ENCODE results near the gene WWOX. TPM values are rescaled to one million over a fixed set of nuclear protein-coding genes. Genes with fewer than 3 reads are reported as not detected.

The WWOX gene
- total RNA-seq, 1 donor from 2014 or later: 16.7 TPM

DNA sequence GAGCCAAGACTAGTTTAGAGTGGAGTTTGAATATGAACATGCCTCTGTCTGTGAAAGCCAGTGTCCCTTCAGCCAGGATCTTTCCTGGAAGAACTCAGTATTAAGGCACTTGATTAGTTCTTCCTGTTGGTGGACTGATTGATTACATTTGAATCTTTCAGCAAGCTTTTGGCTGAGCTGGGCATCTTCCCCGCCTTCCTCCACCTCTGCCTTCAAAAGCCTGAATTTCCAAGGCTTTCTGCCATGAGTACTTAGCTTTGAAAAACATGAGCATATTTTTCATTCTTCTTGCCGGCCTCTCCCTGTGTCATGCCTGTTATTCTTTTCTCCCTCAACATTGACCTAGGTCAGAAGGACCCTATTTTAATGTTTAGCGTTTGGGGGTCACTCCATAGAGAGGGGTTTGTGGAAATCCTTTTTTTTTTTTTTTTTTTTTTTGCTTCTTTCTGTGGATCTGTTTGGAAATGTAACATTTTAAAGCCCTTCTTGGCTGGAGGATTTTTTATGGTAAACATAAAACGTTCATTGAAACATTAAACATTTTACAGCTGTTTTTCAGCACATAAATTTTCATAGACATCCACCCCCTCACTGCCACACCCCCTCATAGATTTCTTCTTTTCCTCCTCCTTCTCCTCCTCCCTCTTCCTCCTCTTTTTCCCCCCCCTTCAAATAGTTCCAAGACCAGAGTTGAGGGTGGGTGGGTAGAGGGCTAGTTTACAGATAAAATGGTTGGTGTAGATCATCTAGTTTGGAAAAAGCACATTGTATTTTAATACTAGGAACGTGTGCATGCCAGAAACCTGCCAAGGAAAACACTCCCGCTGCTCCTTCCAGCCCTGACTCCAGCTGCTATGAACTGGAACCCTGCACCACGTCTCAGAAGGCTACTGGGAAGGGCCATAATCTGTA is 645.9 kb downstream of the WWOX start:
- Histone ChIP-seq H3K4me3 (ENCODE audit: low read length in 3 of 3) (no peak overlapping the region), H3K27ac (ENCODE audit: low read depth, low read length) (peak overlapping the region; percentile 42), H3K9me3 (ENCODE audit: control insufficient read depth in 3 of 3, low read length in 3 of 3) (no peaks in the 10 kb centered on the region), H3K4me1 (ENCODE audit: control insufficient read depth in 3 of 3, insufficient read depth in 3 of 3, low read length in 3 of 3) (peaks cover 20 to 31% (median 22%) of the 10 kb centered on the region in 3 donors), H3K36me3 (ENCODE audit: control insufficient read depth in 3 of 3, insufficient read depth in 3 of 3, low read length in 3 of 3) (no peaks in the 10 kb centered on the region), H3K27me3 (ENCODE audit: control insufficient read depth in 3 of 3, insufficient read depth in 3 of 3, low read length in 3 of 3) (no peaks in the 10 kb centered on the region), H3K9ac (ENCODE audit: low read depth in 1 of 3, low read length in 3 of 3) (no peak overlapping the region)

DNA sequence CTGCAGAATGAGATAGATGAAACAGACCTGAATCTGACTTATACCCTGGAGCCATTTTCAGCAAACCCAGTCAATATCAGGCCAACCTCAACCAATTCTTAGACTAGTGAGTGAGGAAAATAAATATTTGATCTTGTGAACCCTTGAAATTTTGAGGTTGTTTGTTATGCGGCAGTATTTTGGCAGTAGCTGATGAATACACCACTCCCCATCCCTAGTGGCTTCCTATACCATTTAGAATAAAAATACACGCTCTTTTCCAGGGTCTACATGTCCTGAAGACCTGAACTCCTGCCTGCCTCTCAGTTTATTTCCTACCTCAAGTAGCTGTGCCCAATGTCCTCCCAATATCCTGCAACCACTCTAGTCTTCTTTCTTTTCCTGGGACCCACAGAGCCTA is 647.3 kb downstream of the WWOX start:
- no peak overlapping the region for H3K4me3 ChIP-seq (ENCODE audit: low read length in 3 of 3)
- H3K36me3 ChIP-seq (ENCODE audit: control insufficient read depth in 3 of 3, insufficient read depth in 3 of 3, low read length in 3 of 3): no peaks in the 10 kb centered on the region
- no peak overlapping the region for H3K27ac ChIP-seq (ENCODE audit: low read depth, low read length)
- H3K4me1 ChIP-seq (ENCODE audit: control insufficient read depth in 3 of 3, insufficient read depth in 3 of 3, low read length in 3 of 3): peaks cover 20 to 31% (median 23%) of the 10 kb centered on the region in 3 donors
- H3K9ac ChIP-seq (ENCODE audit: low read depth in 1 of 3, low read length in 3 of 3): no peak overlapping the region
- no peaks in the 10 kb centered on the region for H3K27me3 ChIP-seq (ENCODE audit: control insufficient read depth in 3 of 3, insufficient read depth in 3 of 3, low read length in 3 of 3)
- H3K9me3 ChIP-seq (ENCODE audit: control insufficient read depth in 3 of 3, low read length in 3 of 3): no peaks in the 10 kb centered on the region

GRCh38 chr16:78748220-78748929 is 648.9 kb downstream of the WWOX start:
- H3K27me3 ChIP-seq (ENCODE audit: control insufficient read depth in 3 of 3, insufficient read depth in 3 of 3, low read length in 3 of 3): no peaks in the 10 kb centered on the region
- no peaks in the 10 kb centered on the region for H3K9me3 ChIP-seq (ENCODE audit: control insufficient read depth in 3 of 3, low read length in 3 of 3)
- H3K9ac ChIP-seq (ENCODE audit: low read depth in 1 of 3, low read length in 3 of 3): peak overlapping the region; percentile 40 to 54 (median 47)
- peak overlapping the region; percentile 15 to 37 (median 34) for H3K4me3 ChIP-seq (ENCODE audit: low read length in 3 of 3)
- peak overlapping the region; percentile 86 for H3K27ac ChIP-seq (ENCODE audit: low read depth, low read length)
- peaks cover 20 to 34% (median 28%) of the 10 kb centered on the region in 3 donors for H3K4me1 ChIP-seq (ENCODE audit: control insufficient read depth in 3 of 3, insufficient read depth in 3 of 3, low read length in 3 of 3)
- no peaks in the 10 kb centered on the region for H3K36me3 ChIP-seq (ENCODE audit: control insufficient read depth in 3 of 3, insufficient read depth in 3 of 3, low read length in 3 of 3)

DNA sequence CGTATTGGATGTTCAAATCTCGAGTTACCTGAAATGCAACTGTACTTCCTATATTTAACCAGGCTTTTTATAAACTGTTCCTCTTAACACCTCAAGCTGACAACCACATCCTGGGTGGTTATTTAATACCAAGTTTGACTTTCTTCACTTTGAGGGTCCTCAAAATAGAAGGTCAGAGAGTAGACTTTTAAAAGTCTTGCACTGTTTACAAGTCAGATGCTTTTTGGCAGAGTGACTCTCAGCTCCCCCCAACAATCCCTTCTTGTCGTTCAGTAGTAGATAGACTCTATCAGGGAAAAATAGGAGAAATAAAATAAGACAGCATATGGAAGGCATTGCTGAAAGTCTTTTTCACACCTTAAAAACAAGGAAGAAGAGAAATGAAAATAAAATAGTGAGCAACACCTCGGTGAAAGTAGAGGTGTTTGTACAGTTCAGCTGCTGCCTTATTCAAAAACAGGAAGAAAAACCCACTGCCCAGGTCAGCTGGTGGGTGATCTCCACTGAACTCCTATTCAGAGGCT is 650.4 kb downstream of the WWOX start:
- Histone ChIP-seq H3K27me3 (ENCODE audit: control insufficient read depth in 3 of 3, insufficient read depth in 3 of 3, low read length in 3 of 3) (no peaks in the 10 kb centered on the region), H3K27ac (ENCODE audit: low read depth, low read length) (peak overlapping the region; percentile 86), H3K9ac (ENCODE audit: low read depth in 1 of 3, low read length in 3 of 3) (peak overlapping the region; percentile 3 to 54 (median 48))

GRCh38 chr16:78750611-78751010 is 651.2 kb downstream of the WWOX start:
- Histone ChIP-seq H3K27me3 (ENCODE audit: control insufficient read depth in 3 of 3, insufficient read depth in 3 of 3, low read length in 3 of 3) (no peaks in the 10 kb centered on the region), H3K36me3 (ENCODE audit: control insufficient read depth in 3 of 3, insufficient read depth in 3 of 3, low read length in 3 of 3) (no peaks in the 10 kb centered on the region), H3K4me3 (ENCODE audit: low read length in 3 of 3) (no peak overlapping the region), H3K9me3 (ENCODE audit: control insufficient read depth in 3 of 3, low read length in 3 of 3) (no peaks in the 10 kb centered on the region), H3K9ac (ENCODE audit: low read depth in 1 of 3, low read length in 3 of 3) (no peak overlapping the region), H3K27ac (ENCODE audit: low read depth, low read length) (peak overlapping the region; percentile 86), H3K4me1 (ENCODE audit: control insufficient read depth in 3 of 3, insufficient read depth in 3 of 3, low read length in 3 of 3) (peaks cover 12 to 28% (median 26%) of the 10 kb centered on the region in 3 donors)

More for the DNA sequence above, 650.4 kb downstream of the WWOX start:
- Histone ChIP-seq H3K4me1 (ENCODE audit: control insufficient read depth in 3 of 3, insufficient read depth in 3 of 3, low read length in 3 of 3) (peaks cover 18 to 32% (median 28%) of the 10 kb centered on the region in 3 donors), H3K9me3 (ENCODE audit: control insufficient read depth in 3 of 3, low read length in 3 of 3) (no peaks in the 10 kb centered on the region), H3K4me3 (ENCODE audit: low read length in 3 of 3) (no peak overlapping the region), H3K36me3 (ENCODE audit: control insufficient read depth in 3 of 3, insufficient read depth in 3 of 3, low read length in 3 of 3) (no peaks in the 10 kb centered on the region)

GRCh38 chr16:78751601-78752000 is 652.1 kb downstream of the WWOX start:
- Histone ChIP-seq H3K36me3 (ENCODE audit: control insufficient read depth in 3 of 3, insufficient read depth in 3 of 3, low read length in 3 of 3) (no peaks in the 10 kb centered on the region), H3K27ac (ENCODE audit: low read depth, low read length) (no peak overlapping the region), H3K4me3 (ENCODE audit: low read length in 3 of 3) (no peak overlapping the region), H3K27me3 (ENCODE audit: control insufficient read depth in 3 of 3, insufficient read depth in 3 of 3, low read length in 3 of 3) (no peaks in the 10 kb centered on the region), H3K9me3 (ENCODE audit: control insufficient read depth in 3 of 3, low read length in 3 of 3) (peaks cover 0 to 2% (median 0%) of the 10 kb centered on the region in 3 donors), H3K9ac (ENCODE audit: low read depth in 1 of 3, low read length in 3 of 3) (no peak overlapping the region), H3K4me1 (ENCODE audit: control insufficient read depth in 3 of 3, insufficient read depth in 3 of 3, low read length in 3 of 3) (peaks cover 12 to 28% (median 26%) of the 10 kb centered on the region in 3 donors)

DNA sequence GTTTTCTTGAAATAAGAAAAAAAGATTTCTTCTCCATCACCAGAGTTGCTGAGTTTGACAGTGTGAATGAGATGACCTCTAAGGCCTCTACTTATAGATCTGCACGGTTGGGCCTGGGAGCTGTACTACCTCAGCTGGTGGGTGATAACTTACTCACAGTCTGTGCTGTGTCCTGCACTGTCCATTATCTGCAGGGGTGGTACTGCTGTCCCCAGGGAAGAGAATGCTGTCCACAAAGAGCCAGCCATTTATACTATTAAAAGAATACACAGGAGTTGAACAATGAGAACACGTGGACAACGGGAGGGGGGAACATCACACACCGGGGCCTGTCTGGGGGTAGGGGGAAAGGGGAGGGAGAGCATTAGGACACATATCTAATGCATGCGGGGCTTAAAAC is 655.3 kb downstream of the WWOX start:
- Histone ChIP-seq H3K27me3 (ENCODE audit: control insufficient read depth in 3 of 3, insufficient read depth in 3 of 3, low read length in 3 of 3) (no peaks in the 10 kb centered on the region), H3K27ac (ENCODE audit: low read depth, low read length) (no peak overlapping the region), H3K4me3 (ENCODE audit: low read length in 3 of 3) (no peak overlapping the region), H3K9ac (ENCODE audit: low read depth in 1 of 3, low read length in 3 of 3) (no peak overlapping the region), H3K9me3 (ENCODE audit: control insufficient read depth in 3 of 3, low read length in 3 of 3) (peaks cover 0 to 2% (median 0%) of the 10 kb centered on the region in 3 donors), H3K36me3 (ENCODE audit: control insufficient read depth in 3 of 3, insufficient read depth in 3 of 3, low read length in 3 of 3) (no peaks in the 10 kb centered on the region), H3K4me1 (ENCODE audit: control insufficient read depth in 3 of 3, insufficient read depth in 3 of 3, low read length in 3 of 3) (peaks cover 4 to 13% (median 9%) of the 10 kb centered on the region in 3 donors)

GRCh38 chr16:78755751-78756661 is 656.6 kb downstream of the WWOX start:
- H3K27ac ChIP-seq (ENCODE audit: low read depth, low read length): no peak overlapping the region
- no peak overlapping the region for H3K4me3 ChIP-seq (ENCODE audit: low read length in 3 of 3)
- H3K36me3 ChIP-seq (ENCODE audit: control insufficient read depth in 3 of 3, insufficient read depth in 3 of 3, low read length in 3 of 3): no peaks in the 10 kb centered on the region
- H3K4me1 ChIP-seq (ENCODE audit: control insufficient read depth in 3 of 3, insufficient read depth in 3 of 3, low read length in 3 of 3): peaks cover 0 to 5% (median 4%) of the 10 kb centered on the region in 3 donors
- H3K27me3 ChIP-seq (ENCODE audit: control insufficient read depth in 3 of 3, insufficient read depth in 3 of 3, low read length in 3 of 3): no peaks in the 10 kb centered on the region
- peaks cover 0 to 2% (median 0%) of the 10 kb centered on the region in 3 donors for H3K9me3 ChIP-seq (ENCODE audit: control insufficient read depth in 3 of 3, low read length in 3 of 3)
- H3K9ac ChIP-seq (ENCODE audit: low read depth in 1 of 3, low read length in 3 of 3): no peak overlapping the region

DNA sequence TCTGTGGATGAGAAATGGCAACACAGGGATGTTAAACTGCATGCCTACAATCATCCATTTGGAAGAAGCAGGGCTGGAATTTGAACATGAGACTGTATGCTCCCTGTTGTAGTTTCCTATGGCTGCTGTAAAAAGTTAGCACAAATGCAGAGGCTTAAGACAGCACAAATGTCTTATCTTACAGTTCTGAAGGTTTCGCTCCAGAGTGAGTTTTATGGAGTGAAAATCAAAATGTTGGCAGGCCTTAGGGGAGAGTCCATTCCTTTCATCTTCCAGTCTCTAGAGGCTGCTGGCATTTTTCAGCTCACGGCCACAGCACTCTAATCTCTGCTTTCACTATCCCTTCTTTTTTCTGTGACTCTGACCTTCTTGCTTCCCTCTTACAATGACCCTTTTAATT is 660.1 kb downstream of the WWOX start:
- H3K9ac ChIP-seq (ENCODE audit: low read depth in 1 of 3, low read length in 3 of 3): no peak overlapping the region
- H3K27me3 ChIP-seq (ENCODE audit: control insufficient read depth in 3 of 3, insufficient read depth in 3 of 3, low read length in 3 of 3): no peaks in the 10 kb centered on the region
- H3K4me1 ChIP-seq (ENCODE audit: control insufficient read depth in 3 of 3, insufficient read depth in 3 of 3, low read length in 3 of 3): peaks cover 0 to 7% (median 3%) of the 10 kb centered on the region in 3 donors
- H3K36me3 ChIP-seq (ENCODE audit: control insufficient read depth in 3 of 3, insufficient read depth in 3 of 3, low read length in 3 of 3): no peaks in the 10 kb centered on the region
- no peak overlapping the region for H3K27ac ChIP-seq (ENCODE audit: low read depth, low read length)
- peaks cover 0 to 2% (median 0%) of the 10 kb centered on the region in 3 donors for H3K9me3 ChIP-seq (ENCODE audit: control insufficient read depth in 3 of 3, low read length in 3 of 3)
- no peak overlapping the region for H3K4me3 ChIP-seq (ENCODE audit: low read length in 3 of 3)
